Measurements from ENCODE around the gene APLF.

DNA sequence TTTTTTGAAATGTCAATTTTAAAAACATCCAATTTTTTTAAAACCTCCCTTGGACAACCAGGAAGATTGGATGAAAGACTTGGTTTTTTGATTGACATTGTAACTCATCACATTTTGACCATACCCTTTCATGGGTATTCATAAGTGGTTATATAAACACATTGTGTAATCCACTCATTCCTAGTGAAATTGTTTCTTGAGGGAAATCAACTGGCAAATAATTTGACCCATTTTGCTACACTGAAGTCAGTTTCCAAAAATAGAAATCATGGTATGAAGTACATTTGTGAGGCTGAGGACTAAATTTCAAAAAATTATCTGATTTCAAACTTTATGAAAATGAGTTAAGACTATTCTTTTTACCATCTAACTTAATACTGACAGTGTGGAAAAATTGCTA, 31.8 kb upstream of the APLF start:
- TF ChIP-seq EZH2 (IDR thresholded peaks at IDR 0.05; ENCODE audit: low read length, unreplicated experiment): no peak
- no peak for TF ChIP-seq CTCF (conservative IDR thresholded peaks at IDR 0.05; ENCODE audit: low read depth, low read length)
